T47D (cell line): Measurements from ENCODE around the gene ACKR2.
A peak's percentile ranks its signal among the peaks of the same experiment; 100 is the strongest.
"Not testable (repeated sequence)": the region's sequence is repeated elsewhere in the genome, so short reads cannot be mapped to it uniquely, and the experiment has no call there.

Source experiments
- DNase-seq, 2 experiments: peaks; one replicate each; pipeline versions ENCODE4 v3.0.0 to v3.0.0-alpha.2; 2011 to 2012; ENCODE audit warnings: low read depth in 1 of 2, low spot score in 1 of 2
- JUND ChIP-seq: IDR thresholded peaks from 2 replicates; pipeline ENCODE4 v1.6.1; 2012; ENCODE audit warnings: low read depth
- in situ Hi-C: cut with HindIII; loops from 2 replicates; pipeline ENCODE4 v1.10.0; 2016; ENCODE audit warnings: low sequenced_read_pairs, low pct_unique_long_range_greater_than_20kb

Gene ACKR2

DNA sequence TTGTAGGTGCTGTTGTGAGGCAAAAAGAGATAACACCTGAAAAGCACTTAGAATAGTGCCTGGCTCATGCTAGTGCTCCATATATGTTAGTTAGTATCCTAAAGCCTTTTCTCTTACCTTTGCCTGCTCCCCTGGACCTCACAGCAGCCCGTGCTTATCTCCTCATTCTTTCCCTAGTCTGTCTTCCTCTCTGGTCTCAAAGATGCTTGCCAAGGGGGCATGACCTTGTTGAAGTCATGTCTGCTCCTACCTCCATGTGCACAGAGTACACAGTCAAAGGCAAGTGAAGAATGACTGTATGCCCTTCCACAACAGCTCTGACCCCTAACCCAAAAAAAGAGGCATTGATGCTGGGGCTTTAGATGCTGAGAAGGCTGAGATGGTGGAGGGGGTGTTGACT lies 67.2 kb downstream of the ACKR2 start:
- in situ Hi-C loops = no loop called here
- TF ChIP-seq JUND = no peak
- DNase-seq = no peak

GRCh38 chr3:42876940-42877720 lies 67.9 kb downstream of the ACKR2 start:
- no peak for DNase-seq
- no peak for TF ChIP-seq JUND
- in situ Hi-C loops = no loop called here

- DNase-seq = no peak
- TF ChIP-seq JUND = no peak
- in situ Hi-C loops = no loop called here
These were observed 68.6 kb downstream of the ACKR2 start for GRCh38 chr3:42877881-42878280.

GRCh38 chr3:42880183-42880582 lies 70.9 kb downstream of the ACKR2 start:
- TF ChIP-seq JUND = no peak
- DNase-seq = no peak
- in situ Hi-C loops = no loop called here

DNA sequence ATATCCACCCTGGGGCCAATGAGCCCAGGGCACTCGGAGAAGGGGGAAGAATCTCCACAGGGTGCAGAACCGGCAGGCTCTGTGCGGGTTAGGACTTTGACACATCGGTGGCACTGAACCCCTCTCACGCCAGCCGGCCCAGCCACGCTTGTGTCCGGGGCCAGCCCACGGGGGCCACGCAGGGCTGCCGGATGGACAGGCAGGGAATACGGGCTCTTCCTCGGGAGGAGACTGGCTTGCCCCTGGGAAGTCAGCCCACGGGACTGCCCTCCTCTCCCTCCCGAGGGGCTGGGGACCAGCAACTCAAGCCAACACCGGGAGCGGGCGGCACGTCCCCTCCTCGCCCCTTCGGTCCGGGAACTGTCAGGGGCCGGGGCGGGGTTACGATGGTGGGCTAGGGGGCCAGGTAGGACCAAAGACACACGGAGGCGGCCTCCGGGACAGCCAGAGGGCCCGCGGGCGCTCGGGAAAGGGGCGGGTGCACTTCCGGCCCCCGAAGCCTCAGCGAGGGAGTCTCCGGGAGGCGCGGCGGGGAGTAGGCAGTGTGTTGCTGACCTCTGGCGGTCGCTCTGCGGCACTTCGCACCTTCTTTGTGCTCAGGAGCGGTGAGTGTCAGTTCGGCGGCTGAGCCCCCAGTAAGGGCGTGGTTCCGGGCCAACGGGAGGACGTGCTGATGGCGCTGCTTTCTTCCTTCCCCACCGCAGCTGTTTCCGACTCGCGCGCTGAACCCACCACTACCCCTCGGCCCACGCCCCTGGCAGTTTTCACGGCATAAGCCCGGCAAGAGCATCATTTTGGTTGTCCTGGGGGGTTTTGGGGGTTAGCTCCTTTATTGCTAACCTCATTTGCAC lies 71.6 kb downstream of the ACKR2 start:
- no peak for TF ChIP-seq JUND
- in situ Hi-C loops = no loop called here

DNA sequence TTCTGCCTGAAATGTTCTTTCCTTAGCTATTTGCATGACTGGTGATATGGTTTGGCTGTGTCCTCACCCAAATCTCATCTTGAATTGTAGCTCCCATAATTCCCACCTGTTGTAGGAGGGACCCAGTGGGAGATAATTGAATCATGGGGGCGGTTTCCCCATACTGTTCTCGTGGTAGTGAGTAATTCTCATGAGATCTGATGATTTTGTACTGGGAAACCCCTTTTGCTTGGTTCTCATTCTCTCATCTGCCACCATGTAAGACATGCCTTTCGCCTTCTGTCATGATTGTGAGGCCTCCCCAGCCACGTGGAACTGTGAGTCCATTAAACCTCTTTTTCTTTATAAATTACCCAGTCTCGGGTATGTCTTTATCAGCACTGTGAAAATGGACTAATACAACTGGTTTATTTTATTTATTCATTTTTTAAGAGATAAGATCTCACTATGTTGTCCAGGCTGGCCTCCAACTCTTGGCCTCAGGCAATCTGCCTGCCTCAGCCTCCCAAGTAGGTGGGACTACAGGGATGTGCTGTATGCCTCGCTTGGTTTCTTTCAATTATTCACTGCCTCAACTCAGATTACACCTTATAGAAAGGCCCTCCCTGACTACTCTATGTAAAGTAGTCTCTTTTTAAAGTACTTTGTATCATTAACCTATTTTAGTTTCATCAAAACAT lies 74.1 kb downstream of the ACKR2 start:
- peak in 1 of 2 experiments; percentile 81 for DNase-seq
- in situ Hi-C loops = not testable (repeated sequence)

More for the DNA sequence above, 71.6 kb downstream of the ACKR2 start:
- peak; percentile 88 to 92 for DNase-seq

DNA sequence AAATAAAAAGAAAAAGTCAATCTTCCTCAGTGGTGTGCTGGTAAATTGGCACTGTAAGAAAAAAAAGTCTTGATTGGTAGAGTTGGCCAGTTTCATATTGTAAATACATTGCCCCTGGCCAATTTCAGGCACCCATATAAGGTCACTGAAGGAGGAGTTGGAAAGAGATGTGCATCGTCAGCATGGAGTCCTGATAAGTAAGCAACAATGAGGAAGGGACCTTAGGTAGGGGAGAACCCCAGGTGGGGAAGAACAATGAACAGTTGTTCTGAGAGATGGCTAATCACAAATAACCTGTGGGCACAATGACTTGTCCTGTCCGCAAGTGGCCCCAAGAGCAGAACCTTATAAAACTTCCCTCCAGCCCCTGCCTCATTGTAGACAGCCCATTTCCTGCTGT lies 75.1 kb downstream of the ACKR2 start:
- no peak for TF ChIP-seq JUND
- DNase-seq = no peak
- in situ Hi-C loops = no loop called here

DNA sequence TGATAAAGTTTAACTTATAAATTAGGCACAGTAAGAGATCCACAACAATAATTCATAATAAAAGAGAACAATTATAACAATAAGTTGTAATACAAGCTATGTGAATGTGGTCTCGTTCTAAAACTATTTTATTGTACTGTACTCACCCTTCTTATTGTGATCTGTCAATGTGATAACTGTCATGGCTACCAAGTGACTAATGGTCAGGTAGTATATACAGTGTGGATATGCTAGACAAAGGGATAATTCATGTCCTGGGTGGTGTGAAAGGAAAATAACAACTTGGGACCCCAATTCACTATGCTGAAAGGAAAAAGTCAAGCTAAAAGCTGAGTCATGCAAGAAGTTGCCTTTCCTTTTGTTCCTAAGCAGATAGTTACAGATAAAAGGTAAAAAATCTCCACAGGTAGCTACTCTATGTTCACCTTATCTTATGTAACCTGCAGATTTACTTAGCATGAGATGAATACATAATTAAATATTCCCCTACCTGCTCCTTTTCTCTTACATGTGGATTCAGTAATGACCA lies 77.1 kb downstream of the ACKR2 start:
- TF ChIP-seq JUND = no peak
- in situ Hi-C loops = no loop called here
- DNase-seq = no peak

DNA sequence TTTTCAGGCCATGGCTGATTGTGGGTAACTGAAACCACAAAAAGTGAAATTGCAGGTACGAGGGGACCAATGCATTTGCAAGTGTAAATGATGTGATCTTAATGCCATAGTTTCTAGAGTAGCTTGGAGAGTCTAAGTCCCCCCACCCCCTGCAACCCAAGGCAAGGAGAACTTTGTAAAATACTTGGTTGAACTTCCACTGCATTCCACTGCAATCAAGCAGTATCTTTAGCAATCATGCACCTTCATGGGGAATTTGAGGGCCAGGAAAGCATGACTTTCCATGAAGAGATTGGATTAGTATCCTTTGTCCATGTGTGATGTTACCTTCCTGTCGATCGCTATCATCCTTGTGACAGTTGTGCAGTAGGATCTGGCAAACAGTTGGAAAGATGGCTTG lies 77.8 kb downstream of the ACKR2 start:
- DNase-seq = no peak
- in situ Hi-C loops = no loop called here
- no peak for TF ChIP-seq JUND

DNA sequence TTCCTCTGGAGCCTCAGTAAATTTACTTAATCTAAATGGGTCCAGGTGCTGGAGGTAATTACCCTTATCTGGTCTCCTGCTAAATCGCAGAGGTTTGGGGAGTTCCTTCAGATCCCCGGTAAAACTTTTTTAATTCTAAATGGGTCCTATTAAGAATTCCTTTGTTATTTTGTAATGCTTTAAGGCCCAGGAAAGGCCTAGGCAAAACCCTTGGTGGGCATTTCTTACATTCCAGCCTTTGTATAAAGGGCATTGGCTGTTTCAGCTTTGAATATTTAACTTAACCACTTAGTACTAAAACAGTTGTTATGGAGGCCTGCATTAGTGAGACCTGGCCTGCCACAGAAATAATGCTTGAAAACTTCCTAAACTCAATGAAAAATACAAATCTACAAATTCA lies 81.8 kb downstream of the ACKR2 start:
- in situ Hi-C loops = no loop called here
- DNase-seq = no peak
- no peak for TF ChIP-seq JUND

GRCh38 chr3:42892169-42892568 lies 82.9 kb downstream of the ACKR2 start:
- in situ Hi-C loops = no loop called here
- no peak for TF ChIP-seq JUND
- DNase-seq = no peak

DNA sequence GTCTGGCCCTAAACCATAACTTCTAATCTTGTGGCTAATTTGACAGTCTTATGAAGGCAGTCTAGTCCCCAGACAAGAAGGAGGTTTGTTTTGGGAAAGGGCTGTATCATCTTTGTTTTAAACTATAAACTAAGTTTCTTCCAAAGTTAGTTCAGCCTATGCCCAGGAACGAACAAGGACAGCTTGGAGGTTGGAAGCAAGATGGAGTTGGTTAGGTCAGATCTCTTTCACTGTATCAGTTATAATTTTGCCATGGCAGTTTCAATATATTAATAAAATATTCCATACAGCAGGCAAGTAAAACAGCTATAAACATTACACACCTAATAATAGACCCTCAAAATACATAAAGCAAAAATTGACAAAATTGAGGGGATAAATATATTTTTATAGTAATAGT lies 83.6 kb downstream of the ACKR2 start:
- in situ Hi-C loops = no loop called here
- DNase-seq = no peak
- TF ChIP-seq JUND = no peak
